Stimulated activated CD8-positive, alpha-beta memory T cell treated with anti-CD3 and anti-CD28 coated beads, Interleukin-15, amount 100 ng/mL, for 1 hour (primary cell): ENCODE measurements around the gene CCDC137.
"Not testable (repeated sequence)": the region's sequence is repeated elsewhere in the genome, so short reads cannot be mapped to it uniquely, and the experiment has no call there.

Source experiments
- DNase-seq: peaks from one replicate; pipeline ENCODE4 v3.0.0-alpha.2; 2020; ENCODE audit warnings: low read depth

Gene CCDC137

DNA sequence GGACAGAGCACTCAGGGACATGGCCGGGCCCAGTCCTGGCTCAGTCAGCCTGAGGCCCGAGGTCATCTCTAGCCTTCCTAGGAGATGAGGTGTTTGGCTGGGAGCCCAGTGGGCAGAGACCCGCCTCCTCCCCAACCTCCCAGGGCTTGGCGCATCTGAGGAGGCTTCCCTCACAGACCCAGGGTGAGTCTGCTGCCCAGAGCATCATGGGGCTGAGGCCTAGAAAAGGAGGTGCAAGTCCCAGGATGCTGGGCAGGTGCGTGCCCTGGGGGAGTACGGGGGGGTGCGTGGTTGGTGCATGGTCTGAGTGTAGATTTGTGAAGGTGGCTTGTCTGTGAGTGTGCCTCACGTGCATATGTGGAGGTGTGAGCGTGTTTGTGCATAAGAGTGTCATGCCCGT, 14.8 kb upstream of the CCDC137 start:
- no peak for DNase-seq

DNA sequence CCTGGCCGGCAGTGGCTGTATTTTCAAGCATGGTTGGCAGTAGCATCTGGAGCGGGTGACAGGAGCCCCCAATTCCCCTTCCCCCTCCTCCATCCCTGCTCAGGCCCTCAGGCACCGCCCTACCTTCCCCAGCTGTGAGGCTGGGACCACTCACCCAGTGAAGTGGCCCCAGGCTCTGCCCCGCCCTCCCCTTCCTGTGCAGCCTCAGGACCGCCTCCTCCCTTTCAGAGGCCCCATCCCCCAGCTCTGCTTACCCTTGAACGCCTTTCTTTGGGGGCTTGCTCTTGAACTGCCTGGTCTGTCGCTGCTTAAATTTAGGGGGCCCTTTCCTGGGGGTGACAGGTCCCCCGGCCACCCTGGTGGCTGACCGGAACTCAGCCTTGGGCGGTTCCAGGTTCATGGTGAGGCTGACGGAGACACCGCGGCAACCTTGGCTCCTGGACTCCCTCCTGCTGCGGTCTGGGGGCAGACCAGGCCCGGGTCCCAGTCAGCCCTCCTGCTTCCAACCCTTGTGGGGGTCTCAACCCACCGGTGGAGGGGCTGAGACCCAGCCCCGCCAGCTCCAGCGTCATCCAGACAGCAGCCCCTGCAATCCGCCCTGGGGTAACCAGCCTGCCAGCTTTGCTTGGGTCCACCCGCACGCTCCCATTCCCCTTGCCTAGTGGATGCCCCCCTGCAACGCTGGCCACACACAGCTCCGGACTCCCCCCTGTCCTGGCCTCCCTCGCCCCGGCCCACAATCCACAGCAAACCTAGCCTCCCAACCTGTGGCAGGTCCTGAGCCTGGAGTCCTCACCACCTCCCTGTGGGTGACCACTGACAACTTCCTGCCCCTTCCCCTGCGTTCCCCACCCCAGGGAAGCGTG, 13.4 kb upstream of the CCDC137 start:
- DNase-seq = no peak

DNA sequence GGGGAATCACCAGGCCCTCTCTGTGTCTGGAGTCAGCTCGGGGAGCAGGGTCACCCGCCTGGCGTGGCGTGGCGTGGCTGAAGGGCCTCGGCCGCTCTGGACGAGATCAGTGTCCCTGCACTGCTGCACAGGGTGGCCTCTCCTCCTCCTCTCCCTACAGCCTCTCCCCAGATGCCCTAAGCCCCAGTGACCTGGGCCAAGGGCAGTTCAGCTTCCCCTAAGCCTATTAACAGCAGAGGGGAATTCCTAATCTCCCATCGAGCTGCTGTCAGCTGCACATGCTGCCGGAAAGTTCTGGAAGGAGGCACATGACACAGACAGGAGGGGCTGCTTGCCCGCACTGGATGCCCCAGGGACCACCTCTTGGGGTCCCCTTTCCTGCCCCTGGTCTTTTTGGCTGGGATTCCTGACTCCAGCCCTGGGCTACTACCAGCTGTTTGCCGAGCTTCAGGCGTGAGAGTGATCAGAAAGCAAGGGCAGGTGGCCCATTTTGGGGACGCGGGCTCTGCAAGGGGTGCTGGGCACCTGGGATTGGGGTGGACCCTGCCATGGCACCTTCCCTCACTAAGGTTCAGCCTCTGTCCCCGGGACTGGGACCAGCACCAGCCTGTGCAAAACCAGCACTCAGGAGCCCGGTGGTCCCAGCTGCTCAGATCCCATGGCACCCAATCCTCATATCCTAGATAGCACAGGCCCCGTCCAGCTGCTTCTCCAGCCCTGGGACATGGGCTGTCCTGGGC, 11.0 kb upstream of the CCDC137 start:
- DNase-seq = no peak

DNA sequence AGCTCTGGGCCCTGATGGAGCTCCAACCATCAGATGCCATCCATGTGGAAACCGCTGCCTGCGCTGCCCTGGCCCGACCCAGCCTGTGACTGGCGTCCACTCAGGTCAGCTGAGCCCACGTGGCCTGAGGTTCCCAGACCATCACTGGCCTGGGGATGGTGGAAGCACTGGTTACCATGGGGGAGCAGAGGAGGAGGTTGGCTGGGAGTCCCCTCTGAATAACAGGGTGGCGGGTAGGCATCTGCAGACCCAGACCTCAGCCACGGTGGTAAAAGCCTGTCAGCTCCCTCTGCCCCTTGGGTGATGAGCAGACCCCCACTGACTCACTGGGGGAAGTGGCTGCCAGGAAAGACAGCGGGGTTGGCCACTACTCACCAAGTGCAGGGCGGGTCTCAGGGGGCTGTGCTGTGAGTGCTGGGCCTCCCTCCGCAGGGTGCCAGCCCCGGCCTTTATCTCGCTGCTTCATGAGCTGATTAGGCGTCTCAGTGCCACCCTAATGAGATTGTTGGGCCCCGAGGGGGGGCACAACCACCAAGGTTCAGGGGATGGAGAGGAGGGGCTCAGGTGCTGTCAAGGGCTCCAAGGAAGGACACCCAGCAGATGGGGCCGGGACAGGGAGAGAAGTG, 10.3 kb upstream of the CCDC137 start, which contains the start of gene PDE6G:
PDE6G (minus strand) TSS at position 425 of the 626 bp plus-strand sequence. CDS start 3,237 bp downstream, outside the sequence.
- no peak for DNase-seq

DNA sequence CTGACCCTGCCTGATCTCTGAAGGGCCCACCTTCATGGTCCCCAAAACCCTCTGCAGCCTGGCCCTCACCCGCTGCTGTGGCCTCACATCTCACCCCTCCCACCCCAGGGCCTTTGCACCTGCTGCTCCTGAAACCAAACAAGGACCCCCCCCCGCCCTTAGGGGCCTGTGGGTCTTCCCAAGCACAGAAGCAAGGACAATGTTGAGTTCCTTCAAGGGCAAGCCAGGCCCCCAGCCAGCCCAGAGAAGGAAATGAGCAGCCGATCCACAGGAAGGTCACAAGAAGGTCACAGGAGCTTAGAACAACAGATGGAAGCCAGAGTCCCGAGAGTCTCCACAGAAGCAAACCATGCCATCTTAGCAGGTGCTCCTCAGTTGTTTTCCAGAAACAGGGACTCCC, 9.7 kb upstream of the CCDC137 start:
- DNase-seq = no peak

DNA sequence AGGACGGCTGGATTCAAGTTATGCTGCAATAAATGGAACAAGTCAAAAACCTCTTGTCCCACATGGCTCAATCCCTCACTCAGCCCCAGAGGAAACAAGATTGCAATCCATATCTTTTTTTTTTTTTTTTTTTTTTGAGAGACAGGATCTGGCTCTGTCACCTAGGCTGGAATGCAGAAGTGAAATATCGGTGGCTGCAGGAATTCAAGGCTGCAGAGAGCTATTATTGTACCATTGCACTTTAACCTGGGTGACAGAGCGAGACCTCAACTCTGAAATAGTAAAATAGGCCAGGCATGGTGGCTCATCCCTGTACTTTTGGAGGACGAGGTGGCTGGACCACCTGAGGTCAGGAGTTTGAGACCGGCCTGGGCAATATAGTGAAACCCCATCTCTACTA, 7.5 kb upstream of the CCDC137 start:
- DNase-seq = no peak

DNA sequence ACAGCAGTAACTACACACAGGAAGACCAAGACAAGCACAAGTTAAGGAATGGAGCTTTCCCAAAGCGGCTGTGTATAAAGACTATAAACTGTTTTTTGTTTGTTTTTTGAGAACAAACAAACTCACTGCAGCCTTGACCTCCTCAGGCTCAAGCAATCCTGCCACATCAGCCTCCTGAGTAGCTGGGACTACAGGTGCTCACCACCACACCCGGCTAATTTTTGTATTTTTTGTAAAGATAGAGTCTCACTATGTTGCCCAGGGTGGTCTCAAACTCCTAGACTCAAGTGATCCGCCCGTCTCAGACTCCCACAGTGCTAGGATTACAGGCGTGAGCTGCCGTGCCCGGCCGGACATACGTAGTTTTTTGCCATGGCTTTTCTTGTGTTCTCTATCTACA, 6.1 kb upstream of the CCDC137 start:
- no peak for DNase-seq

DNA sequence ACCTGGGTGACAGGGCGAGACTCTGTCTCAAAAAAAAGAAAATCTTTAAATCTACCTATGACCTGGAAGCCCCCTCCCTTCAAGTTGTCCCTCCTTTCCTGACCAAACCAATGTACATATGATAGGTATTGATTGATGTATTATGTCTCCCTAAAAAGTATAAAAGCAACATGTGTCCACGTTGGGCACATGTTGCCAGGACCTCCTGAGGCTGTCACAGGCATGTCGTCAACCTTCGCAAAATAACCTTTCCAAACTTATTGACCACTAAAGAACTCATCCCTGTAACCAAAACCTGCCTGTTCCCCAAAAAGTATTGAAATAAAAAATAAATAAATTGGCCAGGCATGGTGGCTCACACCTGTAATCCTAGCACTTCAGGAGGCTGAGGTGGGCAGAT, 4.5 kb upstream of the CCDC137 start:
- no peak for DNase-seq

DNA sequence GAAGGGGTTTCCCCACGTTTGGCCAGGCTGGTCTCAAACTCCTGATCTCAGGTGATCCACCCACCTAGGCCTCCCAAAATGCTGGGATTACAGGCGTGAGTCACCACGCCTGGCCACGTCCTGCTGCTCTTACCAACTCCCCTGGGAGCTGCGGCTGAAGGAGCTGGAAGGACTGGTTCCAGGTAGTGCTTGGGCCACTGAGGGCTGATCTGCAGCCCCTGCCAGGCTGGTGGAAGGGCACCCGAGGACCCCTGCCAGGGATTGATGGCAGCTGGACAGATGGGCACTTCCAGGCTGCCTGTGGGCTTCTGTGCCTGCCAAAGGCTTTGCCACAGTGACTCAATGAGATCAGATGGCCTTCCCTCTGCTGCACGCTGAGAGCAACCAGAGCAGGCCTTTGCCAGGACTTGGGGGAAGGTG, 2.5 kb upstream of the CCDC137 start:
- DNase-seq = no peak

DNA sequence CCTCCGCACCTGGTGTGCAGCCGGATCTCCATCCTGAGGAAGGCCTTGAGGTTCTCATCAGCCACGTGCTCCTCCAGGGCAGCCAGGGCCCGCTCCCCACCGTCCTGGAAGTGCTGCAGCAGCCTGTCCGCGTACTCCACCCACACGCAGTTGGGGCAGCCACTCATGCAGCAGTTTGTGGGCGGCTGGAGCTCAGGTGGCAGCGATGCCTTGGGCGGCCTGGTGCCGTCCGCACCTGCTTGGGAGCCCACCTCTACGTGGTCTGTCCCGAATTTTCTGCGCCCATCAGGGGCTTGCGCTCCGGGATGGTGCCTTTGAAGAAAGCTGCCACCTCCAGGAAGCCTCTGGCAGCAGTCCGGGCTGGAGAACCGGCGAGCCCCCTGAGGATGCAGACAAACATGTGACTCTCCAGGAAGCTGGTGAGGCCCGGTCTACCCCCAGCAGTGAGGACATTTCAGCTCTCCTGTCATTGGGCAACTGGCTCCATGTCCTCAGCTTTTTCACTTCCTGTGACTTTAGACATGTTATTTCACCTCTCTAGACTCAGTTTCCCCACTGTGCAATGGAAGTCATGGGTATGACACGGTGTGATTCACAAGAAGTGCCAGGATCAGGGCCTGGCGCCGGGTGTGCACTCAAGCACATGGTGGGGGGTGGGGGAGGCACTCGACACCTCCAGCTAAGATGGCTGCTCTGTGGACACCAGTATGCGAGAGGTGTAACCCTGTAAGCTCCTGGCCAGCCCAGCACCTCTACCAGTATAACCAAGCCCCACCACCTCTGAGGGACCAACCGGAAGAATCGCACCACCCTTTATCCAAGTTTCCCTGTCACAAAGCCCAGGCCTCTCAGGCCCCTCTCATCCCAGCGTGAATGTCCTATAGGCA, 1.1 kb upstream of the CCDC137 start:
- no peak for DNase-seq

DNA sequence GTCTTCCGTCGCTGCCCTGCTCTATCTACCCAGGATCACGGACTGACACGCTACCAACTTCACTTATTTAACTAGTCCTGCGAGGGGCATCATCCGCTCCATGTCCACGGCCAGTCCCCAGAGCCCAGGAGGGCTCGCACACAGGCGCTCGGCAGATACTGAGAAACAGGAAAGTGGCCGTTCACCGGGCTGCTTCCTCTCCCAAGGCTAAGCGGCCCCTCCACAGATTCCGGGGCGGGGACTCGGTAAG, 520 bp upstream of the CCDC137 start:
- no peak for DNase-seq

DNA sequence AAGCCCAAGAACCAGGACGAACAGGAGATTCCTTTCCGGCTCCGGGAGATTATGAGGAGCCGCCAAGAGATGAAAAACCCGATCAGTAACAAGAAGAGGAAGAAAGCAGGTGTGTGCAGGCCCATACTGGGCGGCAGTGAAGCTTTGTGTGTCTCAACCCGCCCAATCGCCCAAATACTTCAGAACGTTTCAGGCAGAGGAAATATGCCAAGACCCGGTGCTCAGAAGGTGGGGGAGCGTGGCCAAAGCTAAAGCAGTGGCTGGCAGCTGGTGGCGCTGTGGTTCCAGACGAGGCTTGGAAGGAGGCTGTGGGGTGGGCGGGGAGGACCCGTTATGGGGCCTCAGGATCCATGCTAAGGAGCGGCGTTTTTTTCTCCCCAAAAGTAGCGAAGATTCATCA, 1.2 kb downstream of the CCDC137 start:
- no peak for DNase-seq

DNA sequence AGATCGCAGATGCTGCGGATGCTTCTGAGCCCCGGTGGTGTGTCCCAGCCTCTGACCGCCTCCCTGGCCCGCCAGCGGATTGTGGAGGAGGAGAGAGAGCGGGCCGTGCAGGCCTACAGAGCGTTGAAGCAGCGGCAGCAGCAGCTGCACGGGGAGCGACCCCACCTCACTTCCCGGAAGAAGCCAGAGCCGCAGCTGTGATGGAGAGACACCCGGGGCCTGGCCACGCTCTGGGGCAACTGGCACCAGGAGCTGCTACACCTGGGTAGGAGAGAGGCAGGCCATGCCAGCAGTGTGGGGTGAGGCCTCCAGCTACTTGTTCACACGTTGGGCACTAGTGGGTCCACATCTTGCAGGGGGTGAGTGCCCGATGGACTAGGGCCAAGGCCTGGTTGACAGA, 6.0 kb downstream of the CCDC137 start:
- no peak for DNase-seq

DNA sequence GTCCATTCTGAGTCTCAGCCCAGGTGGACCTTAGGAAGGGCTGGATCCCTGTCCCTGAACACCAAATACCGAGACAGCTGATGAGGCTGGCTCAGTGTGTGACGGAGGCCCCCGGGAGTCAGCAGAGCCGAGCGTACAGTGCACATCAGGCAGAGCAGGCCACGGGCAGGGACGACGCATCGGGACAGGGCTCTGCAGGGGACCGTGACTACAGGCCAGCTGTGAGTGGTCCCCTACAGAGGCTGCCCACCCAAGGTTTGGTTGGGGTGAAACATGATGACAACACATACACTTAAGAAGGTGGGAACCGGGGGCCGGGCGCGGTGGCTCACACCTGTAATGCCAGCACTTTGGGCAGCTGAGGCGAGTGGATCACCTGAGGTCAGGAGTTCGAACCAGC, 6.4 kb downstream of the CCDC137 start:
- no peak for DNase-seq

DNA sequence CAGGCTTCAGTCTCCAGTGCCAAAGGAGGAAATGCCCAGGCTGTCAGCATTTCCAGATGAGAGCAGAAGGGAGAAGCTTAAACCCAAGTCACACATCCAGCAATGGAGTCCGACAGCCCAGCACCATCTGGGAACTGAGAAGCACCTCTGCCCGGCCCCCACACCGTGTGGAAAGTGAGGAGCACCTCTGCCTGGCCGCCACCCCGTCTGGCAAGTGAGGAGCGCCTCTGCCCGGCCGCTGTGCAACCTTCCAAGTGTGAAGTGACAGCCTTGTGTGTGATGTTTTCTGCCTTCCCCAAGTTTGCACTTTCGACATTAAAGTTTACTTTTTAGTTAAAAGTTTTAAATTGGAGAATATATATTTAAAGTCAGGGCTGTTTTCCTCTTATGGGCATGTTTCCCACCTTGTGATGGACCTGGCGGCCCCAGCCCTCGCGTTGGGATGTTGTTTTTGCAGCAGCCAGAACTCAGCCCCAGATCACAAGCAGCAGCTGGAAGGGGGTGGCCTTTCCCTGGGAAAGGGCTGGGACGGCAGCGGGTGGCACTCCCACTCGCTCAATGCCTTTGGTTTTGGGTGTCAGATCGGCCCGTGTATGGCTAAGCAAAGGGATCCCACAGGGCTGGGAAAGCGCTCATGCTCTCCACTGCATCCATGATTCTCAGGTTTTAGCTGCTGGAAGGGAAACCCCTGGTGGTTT, 7.2 kb downstream of the CCDC137 start:
- no peak for DNase-seq

DNA sequence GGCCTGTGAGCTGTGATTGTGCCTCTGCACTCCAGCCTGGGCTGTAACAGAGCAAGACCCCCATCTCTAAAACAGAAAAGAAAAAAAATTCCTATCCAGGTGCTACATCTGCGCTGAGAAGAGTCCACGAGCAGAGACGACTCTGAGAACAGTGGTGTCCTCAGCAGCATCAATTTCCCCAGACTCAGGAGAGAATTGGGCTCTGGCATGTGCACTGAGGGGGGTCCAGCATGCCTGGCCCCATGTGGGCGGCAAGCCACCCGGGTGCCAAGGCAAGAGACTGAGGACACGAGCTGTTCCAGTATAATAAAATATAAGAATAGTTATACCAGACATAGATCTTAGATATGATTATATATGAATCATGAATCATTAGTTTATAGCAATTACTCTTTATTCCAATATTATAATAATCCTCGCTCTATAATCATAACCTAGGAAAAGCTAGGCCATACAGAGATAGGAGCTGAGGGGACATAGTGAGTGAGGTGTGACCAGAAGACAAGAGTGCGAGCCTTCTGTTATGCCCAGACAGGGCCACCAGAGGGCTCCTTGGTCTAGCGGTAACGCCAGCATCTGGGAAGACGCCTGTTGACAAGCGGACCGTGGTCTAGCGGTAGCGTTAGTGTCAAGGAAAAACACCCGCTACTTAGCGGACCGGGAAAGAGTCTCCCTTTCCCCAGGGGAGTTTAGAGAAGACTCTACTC, 9.1 kb downstream of the CCDC137 start:
- DNase-seq = not testable (repeated sequence)

DNA sequence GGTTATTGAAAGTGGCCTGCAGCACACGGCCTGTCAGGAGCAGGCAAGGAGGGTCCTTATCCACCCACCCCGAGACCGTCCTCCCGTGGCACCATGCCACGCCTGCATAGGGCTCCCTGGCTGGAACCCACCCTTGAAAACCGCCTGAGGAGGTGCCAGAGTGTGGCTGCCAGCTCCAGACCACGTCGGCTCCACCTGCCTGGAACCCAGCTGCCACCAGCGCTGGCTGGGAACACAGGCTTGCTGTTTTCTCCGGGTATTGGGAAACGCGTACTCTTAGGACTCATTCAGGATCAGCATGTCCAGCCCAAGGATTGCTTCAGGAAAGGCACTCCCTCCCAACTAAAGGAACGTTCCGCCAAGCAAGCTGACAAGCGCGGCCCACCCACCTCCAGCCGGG, 10.4 kb downstream of the CCDC137 start:
- no peak for DNase-seq

DNA sequence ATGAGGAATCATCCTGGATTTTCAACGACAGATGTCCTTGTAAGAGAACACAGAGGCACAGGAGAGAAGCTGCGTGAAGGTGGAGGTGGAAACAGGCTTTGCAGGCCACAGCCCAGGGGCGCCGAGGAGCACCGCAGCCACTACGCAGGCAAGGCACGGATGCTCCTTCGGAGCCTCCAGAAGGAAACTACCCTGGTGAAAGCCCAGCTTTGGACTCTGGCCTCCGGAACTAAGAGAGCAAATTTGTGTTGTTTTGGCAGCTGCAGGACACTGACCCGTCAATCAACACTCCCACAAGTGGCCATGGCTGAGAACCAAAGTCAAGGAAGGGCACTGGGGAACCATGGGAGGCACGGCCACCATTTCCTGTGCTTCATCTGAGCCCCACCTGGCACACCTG, 13.6 kb downstream of the CCDC137 start:
- DNase-seq = no peak

DNA sequence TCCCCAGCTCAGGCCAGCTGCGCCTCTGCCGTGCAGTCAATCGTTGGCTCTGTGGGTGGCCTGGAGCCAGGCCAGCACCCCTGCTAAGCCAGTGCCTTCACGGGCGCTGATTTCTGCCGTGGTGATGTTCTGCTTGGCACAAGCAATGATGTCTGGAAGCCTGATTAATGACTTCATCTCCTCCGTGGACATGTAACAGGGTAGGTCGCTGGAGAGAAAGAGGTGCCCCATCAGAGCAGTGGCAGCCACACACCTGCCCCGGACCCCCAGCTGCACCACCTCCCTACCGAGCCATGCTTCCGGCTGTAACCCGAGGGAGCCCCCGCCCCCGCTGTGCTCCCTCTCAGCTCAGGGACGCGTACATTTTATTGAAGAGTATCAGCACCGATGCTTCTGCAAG, 15.1 kb downstream of the CCDC137 start:
- no peak for DNase-seq

DNA sequence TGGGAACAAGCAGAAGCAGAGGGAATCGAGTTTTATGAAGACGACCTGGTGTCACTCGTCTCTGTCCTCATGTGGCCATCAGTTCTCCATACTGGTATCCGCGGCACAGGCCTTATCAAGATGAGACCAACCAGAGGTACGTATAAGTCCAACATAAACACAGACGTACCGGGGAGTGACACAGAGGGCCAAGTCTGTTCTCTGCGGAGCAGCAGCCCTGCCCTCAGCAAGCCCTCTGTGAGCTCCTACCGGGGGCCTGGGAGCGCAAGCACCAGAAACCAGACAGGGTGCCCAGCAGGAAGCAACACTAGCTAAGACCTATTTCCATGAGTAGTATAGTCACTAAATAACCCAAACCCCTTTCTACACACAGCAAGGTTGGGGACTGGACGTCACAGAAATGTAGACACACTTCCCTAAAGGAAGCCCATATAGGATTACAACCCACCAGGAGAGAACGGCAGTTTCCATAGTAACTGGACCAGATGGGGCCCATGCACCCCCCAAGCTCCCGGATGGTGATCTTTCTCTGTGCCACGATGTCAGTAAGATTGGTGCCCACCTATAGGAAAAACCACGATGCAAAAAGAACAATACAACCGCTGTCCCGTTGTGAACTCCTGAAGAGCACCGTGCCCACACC, 16.1 kb downstream of the CCDC137 start:
- no peak for DNase-seq

DNA sequence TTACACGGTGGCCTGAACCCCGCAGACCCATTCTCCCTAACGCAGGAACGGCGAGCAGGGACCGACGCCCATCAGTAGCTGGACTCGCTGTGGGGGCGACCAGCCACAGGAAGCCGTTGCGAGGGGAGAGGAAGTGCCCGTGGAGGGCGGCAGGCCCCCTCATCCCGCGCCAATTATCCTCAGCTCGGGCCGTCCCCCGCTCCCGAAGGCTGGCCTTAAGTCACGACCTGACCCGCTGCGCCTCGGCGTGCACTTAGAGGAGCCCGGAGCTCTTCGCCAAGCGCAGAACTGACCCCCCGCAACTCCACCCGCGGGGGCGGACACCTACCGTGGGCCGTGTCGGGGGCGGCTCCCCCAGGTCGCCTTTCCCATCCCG, 16.7 kb downstream of the CCDC137 start:
- no peak for DNase-seq
